Trophoblast cell (in vitro differentiated cells and primary cell): ENCODE data around the gene SYT3.
A peak's percentile ranks its signal among the peaks of the same experiment; 100 is the strongest.
"Not testable (repeated sequence)": the region's sequence is repeated elsewhere in the genome, so short reads cannot be mapped to it uniquely, and the experiment has no call there.

Source experiments
- DNase-seq, 2 donors: peaks; one replicate each; pipeline ENCODE4 v3.0.0-alpha.2; 2016
- H2AFZ ChIP-seq: 2 replicates; pipeline ENCODE4 v1.6.1; 2013; ENCODE audit warnings: low read length, moderate library complexity, mild to moderate bottlenecking; ENCODE audit not compliant: insufficient read depth, poor library complexity
- H2AK5ac ChIP-seq: 2 replicates; pipeline ENCODE4 v1.6.1; 2013; ENCODE audit warnings: mild to moderate bottlenecking, low read length
- H2BK120ac ChIP-seq: 2 replicates; pipeline ENCODE4 v1.6.1; 2013; ENCODE audit warnings: low read length, mild to moderate bottlenecking, moderate library complexity; ENCODE audit not compliant: insufficient read depth, poor library complexity
- H2BK12ac ChIP-seq: 2 replicates; pipeline ENCODE4 v1.6.1; 2013; ENCODE audit warnings: mild to moderate bottlenecking, low read length, moderate library complexity
- H2BK5ac ChIP-seq: 2 replicates; pipeline ENCODE4 v1.6.1; 2013; ENCODE audit warnings: low read length, low read depth, moderate library complexity, mild to moderate bottlenecking; ENCODE audit not compliant: poor library complexity
- H3K14ac ChIP-seq: 2 replicates; pipeline ENCODE4 v1.6.1; 2013; ENCODE audit warnings: mild to moderate bottlenecking, low read length
- H3K18ac ChIP-seq: 2 replicates; pipeline ENCODE4 v1.6.1; 2013; ENCODE audit warnings: mild to moderate bottlenecking, low read length
- H3K23ac ChIP-seq: 2 replicates; pipeline ENCODE4 v1.6.1; 2013; ENCODE audit warnings: low read length
- H3K27ac ChIP-seq: 2 replicates; pipeline ENCODE4 v1.5.1; 2013; ENCODE audit warnings: low read depth, mild to moderate bottlenecking, inconsistent platforms, low read length, moderate library complexity
- H3K27me3 ChIP-seq: 2 replicates; pipeline ENCODE4 v1.6.1; 2013; ENCODE audit warnings: inconsistent platforms, mild to moderate bottlenecking, low read length, moderate library complexity; ENCODE audit not compliant: insufficient read depth
- H3K36me3 ChIP-seq, 2 experiments: 1 replicate in 1 of 2; 2 replicates in 1 of 2; pipeline ENCODE4 v1.6.1; 2013; ENCODE audit warnings: low read length in 2 of 2, mild to moderate bottlenecking in 2 of 2, moderate library complexity in 1 of 2; ENCODE audit not compliant: insufficient read depth in 2 of 2, control insufficient read depth in 1 of 2
- H3K4ac ChIP-seq: 2 replicates; pipeline ENCODE4 v1.6.1; 2013; ENCODE audit warnings: low read depth, mild to moderate bottlenecking, low read length, moderate library complexity
- H3K4me1 ChIP-seq, 2 experiments: 1 replicate in 1 of 2; 2 replicates in 1 of 2; pipeline ENCODE4 v1.6.1; 2013; ENCODE audit warnings: low read length in 2 of 2, mild to moderate bottlenecking in 2 of 2, moderate library complexity in 1 of 2; ENCODE audit not compliant: insufficient read depth in 2 of 2, control insufficient read depth in 1 of 2
- H3K4me2 ChIP-seq: 2 replicates; pipeline ENCODE4 v1.6.1; 2013; ENCODE audit warnings: inconsistent platforms, mild to moderate bottlenecking, low read length, moderate library complexity
- H3K4me3 ChIP-seq: 2 replicates; pipeline ENCODE4 v1.5.1; 2013; ENCODE audit warnings: mild to moderate bottlenecking, low read depth, low read length, inconsistent platforms
- H3K79me1 ChIP-seq: one replicate; pipeline ENCODE4 v1.6.1; 2013; ENCODE audit warnings: low read length
- H3K79me2 ChIP-seq: 2 replicates; pipeline ENCODE4 v1.6.1; 2013; ENCODE audit warnings: low read length, mild to moderate bottlenecking; ENCODE audit not compliant: control insufficient read depth, insufficient read depth, poor library complexity
- H3K9ac ChIP-seq: 2 replicates; pipeline ENCODE4 v1.6.1; 2013; ENCODE audit warnings: mild to moderate bottlenecking, low read length
- H3K9me3 ChIP-seq: 2 replicates; pipeline ENCODE4 v1.6.1; 2013; ENCODE audit warnings: low read depth, mild to moderate bottlenecking, control low read depth, inconsistent platforms, low read length; ENCODE audit not compliant: insufficient read depth
- H4K12ac ChIP-seq: 2 replicates; pipeline ENCODE4 v1.6.1; 2013; ENCODE audit warnings: low read depth, mild to moderate bottlenecking, low read length, moderate library complexity
- H4K8ac ChIP-seq: 2 replicates; pipeline ENCODE4 v1.6.1; 2013; ENCODE audit warnings: low read depth, mild to moderate bottlenecking, low read length, moderate library complexity
- H4K91ac ChIP-seq: one replicate; pipeline ENCODE4 v1.6.1; 2013; ENCODE audit warnings: low read depth, mild to moderate bottlenecking, low read length, moderate library complexity
- WGBS: extraction: QIAGEN DNeasy Blood & Tissue Kit; methylation state at CpG from one replicate; pipeline ENCODE4 v1.1.7; 2013; ENCODE audit warnings: missing lambda C conversion rate; ENCODE audit not compliant: insufficient read length, insufficient coverage; ENCODE audit errors: extremely low coverage; 5-methylcytosine and 5-hydroxymethylcytosine counted together

SYT3 gene

DNA sequence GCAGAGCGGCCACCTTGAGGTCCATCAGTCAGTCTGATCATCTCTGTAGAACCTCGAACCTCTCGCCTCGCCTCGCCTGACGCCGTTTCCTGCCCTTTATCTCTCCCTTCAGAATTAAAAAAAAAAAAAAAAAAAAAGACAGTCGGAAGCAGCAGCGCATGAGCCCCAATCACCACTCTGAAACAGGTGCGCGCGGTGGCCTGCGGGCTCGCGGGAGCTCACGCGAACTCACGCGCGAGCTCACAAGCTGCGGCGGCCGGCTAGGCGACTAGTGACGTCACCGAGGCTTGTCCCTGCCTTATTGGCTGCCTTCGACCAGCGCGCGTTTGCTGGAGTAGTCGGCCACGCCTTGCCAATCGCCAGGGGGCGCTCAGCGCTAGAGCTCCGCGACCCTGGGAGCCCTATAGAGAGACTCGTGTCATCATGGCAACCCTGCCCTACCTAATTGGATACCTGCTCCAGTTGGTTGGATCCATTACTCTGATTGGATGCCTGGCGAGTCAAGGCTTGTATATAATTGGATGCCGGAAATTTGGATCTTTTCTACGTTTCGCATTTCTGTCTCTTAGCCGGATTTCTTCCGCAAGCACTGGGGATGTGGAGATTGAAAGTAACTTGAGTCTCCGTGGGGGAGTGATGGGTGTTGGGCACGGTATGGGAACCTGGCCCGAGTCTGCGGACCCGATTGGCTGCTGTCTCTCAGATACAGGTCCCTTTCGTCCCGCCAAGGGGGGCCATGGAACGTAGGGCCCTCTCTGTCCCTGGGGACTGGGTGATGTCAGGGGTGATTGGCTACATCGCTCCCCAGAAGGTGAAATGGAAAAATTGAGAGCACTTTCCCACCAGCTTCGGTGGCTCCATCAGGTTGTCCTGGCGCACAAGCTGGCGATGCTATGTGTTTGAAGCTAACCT is 31.6 kb downstream of the SYT3 start:
- Histone ChIP-seq H3K14ac (no peak overlapping the region), H2BK5ac (no peak overlapping the region), H3K36me3 (no peaks in the 10 kb centered on the region), H3K27me3 (no peaks in the 10 kb centered on the region), H3K79me1 (no peaks in the 10 kb centered on the region), H4K12ac (no peak overlapping the region), H2AFZ (no peak overlapping the region), H3K4me1 (no peaks in the 10 kb centered on the region), H3K4me2 (no peak overlapping the region), H4K91ac (no peak overlapping the region), H4K8ac (no peak overlapping the region), H3K9me3 (peaks cover 7% of the 10 kb centered on the region), H3K27ac (no peak overlapping the region), H2AK5ac (no peak overlapping the region), H3K18ac (no peak overlapping the region), H3K4ac (no peak overlapping the region), H3K23ac (no peak overlapping the region), H3K79me2 (no peaks in the 10 kb centered on the region), H2BK120ac (no peak overlapping the region), H2BK12ac (no peak overlapping the region), H3K4me3 (no peak overlapping the region), H3K9ac (no peak overlapping the region)
- WGBS: no CpG with 5 or more reads among the region's 56 CpGs
- peak; percentile 18 to 25 for DNase-seq

DNA sequence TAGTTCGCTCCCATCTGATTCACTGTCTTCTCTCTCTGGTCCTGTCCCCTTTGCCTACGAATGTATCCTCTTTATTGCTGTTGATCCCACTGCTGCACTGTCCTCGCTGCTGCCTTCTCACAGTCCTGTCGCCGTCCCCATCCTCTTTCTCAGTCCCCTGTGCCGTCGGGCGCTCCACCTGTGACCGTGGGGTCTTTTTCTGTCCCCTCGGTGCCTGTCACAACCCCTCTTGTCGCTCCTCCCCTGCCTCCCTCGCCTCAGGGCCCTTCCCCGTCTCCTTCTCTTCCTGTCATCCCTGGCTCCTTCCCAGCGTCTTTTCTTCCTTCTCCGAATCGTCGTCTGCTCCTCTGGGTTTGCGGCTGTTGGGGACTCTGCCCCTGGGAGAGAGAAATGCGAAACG is 32.3 kb downstream of the SYT3 start:
- Histone ChIP-seq H2AK5ac (no peak overlapping the region), H3K14ac (no peak overlapping the region), H2BK12ac (no peak overlapping the region), H4K8ac (no peak overlapping the region), H3K79me2 (no peaks in the 10 kb centered on the region), H3K9ac (no peak overlapping the region), H3K79me1 (no peaks in the 10 kb centered on the region), H2AFZ (no peak overlapping the region), H3K9me3 (peaks cover 7% of the 10 kb centered on the region), H3K4me2 (no peak overlapping the region), H3K18ac (no peak overlapping the region), H3K4ac (no peak overlapping the region), H3K23ac (no peak overlapping the region), H3K4me1 (no peaks in the 10 kb centered on the region), H3K27ac (no peak overlapping the region), H2BK120ac (no peak overlapping the region), H3K36me3 (no peaks in the 10 kb centered on the region), H4K91ac (no peak overlapping the region), H3K4me3 (no peak overlapping the region), H3K27me3 (no peaks in the 10 kb centered on the region), H4K12ac (no peak overlapping the region), H2BK5ac (no peak overlapping the region)
- WGBS: no CpG with 5 or more reads among the region's 20 CpGs
- no peak for DNase-seq

DNA sequence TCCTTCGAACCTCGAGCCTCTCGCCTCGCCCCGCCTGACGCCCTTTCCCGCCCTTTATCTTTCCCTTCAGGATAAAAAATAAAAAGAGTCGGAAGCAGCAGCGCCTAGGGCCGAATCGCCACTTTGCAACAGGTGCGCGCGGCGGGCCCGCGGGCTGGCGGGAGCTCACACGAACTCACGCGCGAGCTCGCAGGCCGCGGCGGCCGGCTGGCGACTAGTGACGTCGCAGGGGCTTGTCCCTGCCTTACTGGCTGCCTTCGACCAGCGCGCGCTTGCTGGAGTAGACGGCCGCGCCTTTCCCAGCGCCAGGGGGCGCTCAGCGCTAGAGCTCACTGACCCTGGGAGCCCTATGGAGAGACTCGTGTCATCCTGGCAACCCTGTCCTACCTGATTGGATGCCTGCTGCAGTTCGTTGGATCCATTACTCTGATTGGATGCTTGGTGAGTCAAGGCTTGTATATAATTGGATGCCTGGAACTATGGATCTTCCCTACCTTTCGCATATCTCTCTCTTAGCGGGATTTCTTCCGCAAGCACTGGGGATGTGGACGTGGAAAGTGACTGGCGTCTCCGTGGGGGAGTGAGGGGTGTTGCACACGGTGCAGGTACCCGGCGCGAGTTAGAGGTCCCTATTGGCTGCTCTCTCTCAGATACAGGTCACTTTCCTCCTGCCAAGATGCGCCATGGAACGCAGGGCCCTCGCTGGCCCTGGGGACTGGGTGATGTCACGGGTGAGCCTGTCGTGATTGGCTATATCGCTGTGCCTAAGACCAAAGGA is 33.4 kb downstream of the SYT3 start:
- H3K79me2 ChIP-seq, H2AFZ ChIP-seq, H2AK5ac ChIP-seq, H3K23ac ChIP-seq, H4K12ac ChIP-seq, H2BK120ac ChIP-seq, H3K27me3 ChIP-seq, H3K79me1 ChIP-seq, H3K36me3 ChIP-seq, H3K4ac ChIP-seq, H2BK5ac ChIP-seq, H4K8ac ChIP-seq, H3K4me2 ChIP-seq, H4K91ac ChIP-seq, H3K27ac ChIP-seq, DNase-seq, H3K9me3 ChIP-seq, H3K4me3 ChIP-seq, H3K9ac ChIP-seq, H3K4me1 ChIP-seq, H3K14ac ChIP-seq, H3K18ac ChIP-seq, H2BK12ac ChIP-seq: not testable (repeated sequence)
- WGBS: no CpG with 5 or more reads among the region's 58 CpGs

DNA sequence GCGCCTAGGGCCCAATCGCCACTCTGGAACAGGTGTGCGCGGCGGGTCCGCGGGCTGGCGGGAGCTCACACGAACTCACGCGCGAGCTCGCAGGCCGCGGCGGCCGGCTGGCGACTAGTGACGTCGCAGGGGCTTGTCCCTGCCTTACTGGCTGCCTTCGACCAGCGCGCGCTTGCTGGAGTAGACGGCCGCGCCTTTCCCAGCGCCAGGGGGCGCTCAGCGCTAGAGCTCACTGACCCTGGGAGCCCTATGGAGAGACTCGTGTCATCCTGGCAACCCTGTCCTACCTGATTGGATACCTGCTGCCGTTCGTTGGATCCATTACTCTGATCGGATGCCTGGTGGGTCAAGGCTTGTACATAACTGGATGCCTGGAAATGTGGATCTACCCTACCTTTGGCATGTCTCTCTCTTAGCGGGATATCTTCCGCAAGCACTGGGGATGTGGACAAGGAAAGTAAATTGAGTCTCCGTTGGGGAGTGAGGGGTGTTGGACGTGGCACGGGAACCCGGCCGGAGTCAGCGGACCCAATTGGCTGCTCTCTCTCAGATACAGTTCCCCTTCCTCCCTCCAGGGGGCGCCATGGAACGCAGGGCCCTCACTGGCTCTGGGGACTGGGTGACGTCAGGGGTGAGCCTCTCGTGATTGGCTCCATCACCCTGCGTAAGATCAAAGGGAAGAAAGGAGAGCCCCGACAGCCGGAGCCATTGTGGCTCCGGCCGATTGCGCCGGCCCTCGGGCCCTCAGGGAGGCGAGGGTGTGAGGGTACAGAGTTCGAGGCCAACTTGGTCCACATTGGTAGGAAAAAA is 35.2 kb downstream of the SYT3 start:
- H3K14ac ChIP-seq, H3K27ac ChIP-seq, H2AK5ac ChIP-seq, H3K79me2 ChIP-seq, H4K8ac ChIP-seq, H3K79me1 ChIP-seq, H2BK120ac ChIP-seq, DNase-seq, H2BK12ac ChIP-seq, H4K91ac ChIP-seq, H3K4me3 ChIP-seq, H3K36me3 ChIP-seq, H3K4me2 ChIP-seq, H3K9me3 ChIP-seq, H4K12ac ChIP-seq, H3K23ac ChIP-seq, H3K27me3 ChIP-seq, H3K9ac ChIP-seq, H3K4me1 ChIP-seq, H3K4ac ChIP-seq, H3K18ac ChIP-seq, H2AFZ ChIP-seq, H2BK5ac ChIP-seq: not testable (repeated sequence)
- no CpG with 5 or more reads among the region's 56 CpGs for WGBS
